Neural cell (in vitro differentiated cells): ENCODE results near the gene KREMEN1. TPM values are rescaled to one million over a fixed set of nuclear protein-coding genes. Genes with fewer than 3 reads are reported as not detected.

ENCODE experiments used
- H2AFZ ChIP-seq: fragments of 200-600, 300-800 bp; sonication (generic), shearing (Covaris generic); 2 replicates; pipeline ENCODE4 v1.6.0; 2014; ENCODE audit warnings: low read depth, mild to moderate bottlenecking, antibody characterized with exemption, low read length, moderate library complexity
- H3F3A ChIP-seq: fragments of 200-600 bp; shearing (Covaris generic); 2 replicates; pipeline ENCODE4 v1.6.1; 2016; ENCODE audit warnings: mild to moderate bottlenecking, moderate library complexity, mixed read lengths, antibody characterized with exemption, low read length; ENCODE audit not compliant: insufficient read depth, poor library complexity, severe bottlenecking
- H3K27ac ChIP-seq: fragments of 200-600, 300-800 bp; sonication (generic), shearing (Covaris generic); 2 replicates; pipeline ENCODE4 v1.5.1; 2014; ENCODE audit warnings: mild to moderate bottlenecking, low read length, moderate library complexity
- H3K27me3 ChIP-seq: fragments of 300-800, 200-600 bp; sonication (generic), shearing (Covaris generic); 2 replicates; pipeline ENCODE4 v1.6.0; 2014; ENCODE audit warnings: mild to moderate bottlenecking, low read depth, low read length, moderate library complexity; ENCODE audit not compliant: insufficient read depth
- H3K36me3 ChIP-seq: fragments of 300-800, 200-600 bp; sonication (generic), shearing (Covaris generic); 2 replicates; pipeline ENCODE4 v1.5.1; 2014; ENCODE audit warnings: mild to moderate bottlenecking, antibody characterized with exemption, low read length, moderate library complexity; ENCODE audit not compliant: insufficient read depth
- H3K4me2 ChIP-seq: fragments of 300-800, 200-600 bp; sonication (generic), shearing (Covaris generic); 2 replicates; pipeline ENCODE4 v1.6.0; 2014; ENCODE audit warnings: mild to moderate bottlenecking, low read length
- H3K4me3 ChIP-seq: fragments of 300-800, 200-600 bp; sonication (generic), shearing (Covaris generic); 2 replicates; pipeline ENCODE4 v1.5.1; 2014; ENCODE audit warnings: mild to moderate bottlenecking, low read length, moderate library complexity
- H3K79me2 ChIP-seq: fragments of 200-600 bp; shearing (Covaris generic); replicated peaks from 2 replicates; pipeline ENCODE4 v1.6.0; 2014; ENCODE audit warnings: mild to moderate bottlenecking, low read length, moderate library complexity; ENCODE audit not compliant: insufficient read depth
- H3K9ac ChIP-seq: fragments of 300-800, 200-600 bp; sonication (generic), shearing (Covaris generic); 2 replicates; pipeline ENCODE4 v1.6.1; 2016; ENCODE audit warnings: mild to moderate bottlenecking, low read length, mixed read lengths
- H3K9me2 ChIP-seq: fragments of 200-600 bp; shearing (Covaris generic); 2 replicates; pipeline ENCODE4 v1.6.1; 2016; ENCODE audit warnings: mild to moderate bottlenecking, low read length, mixed read lengths; ENCODE audit not compliant: insufficient read depth
- H3K9me3 ChIP-seq: fragments of 200-600, 300-800 bp; sonication (generic), shearing (Covaris generic); 2 replicates; pipeline ENCODE4 v1.6.1; 2016; ENCODE audit warnings: mild to moderate bottlenecking, mixed run types, low read length, moderate library complexity, mixed read lengths
- H4K20me1 ChIP-seq: fragments of 200-600 bp; shearing (Covaris generic); 2 replicates; pipeline ENCODE4 v1.6.1; 2016; ENCODE audit warnings: mild to moderate bottlenecking, mixed run types; ENCODE audit not compliant: insufficient read depth
- CTCF ChIP-seq: fragments of 450-650 bp; IDR thresholded peaks from 2 replicates; pipeline ENCODE4 v1.5.1; 2014; ENCODE audit warnings: antibody characterized with exemption, mild to moderate bottlenecking, moderate library complexity; ENCODE audit not compliant: poor library complexity, severe bottlenecking
- EP300 ChIP-seq: fragments of 450-650 bp; conservative IDR thresholded peaks from 2 replicates; pipeline ENCODE4 v1.6.1; 2014; ENCODE audit warnings: antibody characterized with exemption, mild to moderate bottlenecking, moderate library complexity; ENCODE audit not compliant: poor library complexity, severe bottlenecking
- EZH2 ChIP-seq: fragments of 200-600, 300-800 bp; shearing (Covaris generic), sonication (generic); IDR thresholded peaks from 2 replicates; pipeline ENCODE4 v1.6.1; 2014; ENCODE audit warnings: antibody characterized with exemption, low read length, borderline replicate concordance, mild to moderate bottlenecking; ENCODE audit not compliant: insufficient read depth, poor library complexity, severe bottlenecking
- MXI1 ChIP-seq: fragments of 450-650 bp; conservative IDR thresholded peaks from 2 replicates; pipeline ENCODE4 v1.6.1; 2014; ENCODE audit warnings: antibody characterized with exemption, mild to moderate bottlenecking; ENCODE audit not compliant: poor library complexity, severe bottlenecking
- POLR2AphosphoS5 ChIP-seq: IDR thresholded peaks from 2 replicates; pipeline ENCODE4 v1.6.1; 2012
- RAD21 ChIP-seq: fragments of 450-650 bp; conservative IDR thresholded peaks from 2 replicates; pipeline ENCODE4 v1.6.1; 2014; ENCODE audit warnings: antibody characterized with exemption, mild to moderate bottlenecking, moderate library complexity
- REST ChIP-seq: IDR thresholded peaks from 2 replicates; pipeline ENCODE4 v1.6.1; 2012; ENCODE audit warnings: borderline replicate concordance
- SMC3 ChIP-seq: fragments of 450-650 bp; conservative IDR thresholded peaks from 2 replicates; pipeline ENCODE4 v1.6.1; 2014; ENCODE audit warnings: antibody characterized with exemption, mild to moderate bottlenecking, moderate library complexity; ENCODE audit not compliant: poor library complexity
- TAF1 ChIP-seq: IDR thresholded peaks from 2 replicates; pipeline ENCODE4 v1.6.1; 2012; ENCODE audit warnings: low read depth
- polyA plus RNA-seq: library from polyadenylated mRNA; depleted of rRNA; stranded (reverse); fragments of >200 nt; gene quantifications from 2 replicates; pipeline ENCODE4 v1.2.3, GENCODE V29; 2014

The KREMEN1 gene
- polyA plus RNA-seq, 1 donor from 2014 or later, result 3.3 TPM

GRCh38 chr22:29073618-29074275, 912 bp downstream of the KREMEN1 start:
- no peak for TF ChIP-seq MXI1
- no peak for TF ChIP-seq RAD21
- TF ChIP-seq SMC3, result no peak
- H3K9ac ChIP-seq, result peak overlapping the region; percentile 56
- no peaks in the 10 kb centered on the region for H4K20me1 ChIP-seq
- H3K4me3 ChIP-seq, result peak overlapping the region; percentile 69
- no peaks in the 10 kb centered on the region for H3K79me2 ChIP-seq
- no peaks in the 10 kb centered on the region for H3K9me2 ChIP-seq
- no peak overlapping the region for H3K4me2 ChIP-seq
- no peak overlapping the region for H2AFZ ChIP-seq
- no peaks in the 10 kb centered on the region for H3K36me3 ChIP-seq
- H3F3A ChIP-seq, result no peaks in the 10 kb centered on the region
- peaks cover 53% of the 10 kb centered on the region for H3K27me3 ChIP-seq
- H3K9me3 ChIP-seq, result no peaks in the 10 kb centered on the region
- no peak overlapping the region for H3K27ac ChIP-seq

GRCh38 chr22:29074276-29074772, 1.5 kb downstream of the KREMEN1 start:
- TF ChIP-seq EZH2, result no peak
- TF ChIP-seq SMC3, result no peak
- Histone ChIP-seq H3K27ac (no peak overlapping the region), H3K4me2 (no peak overlapping the region), H4K20me1 (no peaks in the 10 kb centered on the region), H3K9me3 (no peaks in the 10 kb centered on the region), H3K4me3 (peak overlapping the region; percentile 69), H3F3A (no peaks in the 10 kb centered on the region), H3K36me3 (no peaks in the 10 kb centered on the region), H3K9me2 (no peaks in the 10 kb centered on the region), H2AFZ (no peak overlapping the region), H3K27me3 (peaks cover 53% of the 10 kb centered on the region), H3K79me2 (no peaks in the 10 kb centered on the region), H3K9ac (no peak overlapping the region)

- Histone ChIP-seq H3K9me3 (no peaks in the 10 kb centered on the region), H3K4me2 (no peak overlapping the region), H3K4me3 (no peak overlapping the region), H3K27me3 (peaks cover 25% of the 10 kb centered on the region), H2AFZ (no peak overlapping the region), H3K79me2 (no peaks in the 10 kb centered on the region), H3K27ac (no peak overlapping the region), H3F3A (no peaks in the 10 kb centered on the region), H4K20me1 (no peaks in the 10 kb centered on the region), H3K9ac (no peak overlapping the region), H3K9me2 (no peaks in the 10 kb centered on the region), H3K36me3 (no peaks in the 10 kb centered on the region)
- no peak for TF ChIP-seq EZH2
- TF ChIP-seq CTCF, result no peak
- TF ChIP-seq RAD21, result no peak
- no peak for TF ChIP-seq EP300
- TF ChIP-seq REST, result no peak
- no peak for TF ChIP-seq TAF1
- TF ChIP-seq SMC3, result no peak
- TF ChIP-seq POLR2AphosphoS5, result no peak
- no peak for TF ChIP-seq MXI1
Observed at GRCh38 chr22:29078036-29078868, 5.4 kb downstream of the KREMEN1 start.
